ENCODE results near the gene STAMBPL1. TPM values are rescaled to one million over a fixed set of nuclear protein-coding genes. Genes with fewer than 3 reads are reported as not detected.

STAMBPL1 gene
- polyA plus RNA-seq, 1 experiment = 23.1 TPM

GRCh38 chr10:88854684-88855083 is 25.4 kb upstream of the STAMBPL1 start:
- DNase-seq (ENCODE audit: low read depth) = no peak
- Histone ChIP-seq H3K36me3 (ENCODE audit: control insufficient read depth, insufficient read depth, low read length) (no peaks in the 10 kb centered on the region), H3K27me3 (ENCODE audit: control insufficient read depth, insufficient read depth, low read length) (no peaks in the 10 kb centered on the region), H3K4me3 (ENCODE audit: low read depth, low read length) (no peak overlapping the region)
- POLR2A ChIA-PET = interaction anchor here (0.6 kb wide), 1 partner anchor 11 kb away, joined by 3 read pairs; no protein-coding TSS in a partner anchor
- CTCF ChIA-PET = interaction anchor here (0.8 to 3.2 kb wide), 4 partner anchors 10 to 78 kb away, joined by 3 to 16 read pairs (median 8); no protein-coding TSS in a partner anchor
- no peak for TF ChIP-seq CTCF (IDR thresholded peaks at IDR 0.05; ENCODE audit: insufficient read depth, low read depth, low read length)

DNA sequence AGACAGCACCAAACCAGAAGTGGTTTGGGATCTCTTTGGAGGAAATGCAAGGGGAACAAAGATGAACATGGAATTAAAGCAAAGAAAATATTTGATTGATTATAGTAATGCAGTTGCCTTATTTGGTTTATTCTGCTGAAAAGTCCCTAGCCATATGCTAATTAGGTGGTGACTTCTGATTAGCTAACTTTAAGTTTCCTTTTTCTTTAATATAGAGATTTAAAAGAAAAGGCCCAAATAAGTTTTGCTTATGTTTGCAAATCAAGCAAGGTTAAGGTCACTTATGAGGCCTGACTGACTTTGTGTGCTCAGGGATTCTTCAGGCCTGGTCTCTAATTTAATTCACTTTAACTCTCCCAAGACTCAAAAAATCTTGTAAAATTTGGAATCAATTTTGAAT is 22.2 kb upstream of the STAMBPL1 start:
- Histone ChIP-seq H3K27me3 (ENCODE audit: control insufficient read depth, insufficient read depth, low read length) (no peaks in the 10 kb centered on the region; the same call in 1 of the 2 replicates), H3K4me3 (ENCODE audit: low read depth, low read length) (no peak overlapping the region), H3K36me3 (ENCODE audit: control insufficient read depth, insufficient read depth, low read length) (no peaks in the 10 kb centered on the region)
- ChIA-PET CTCF (interaction anchor here (1.1 to 3.2 kb wide), 2 partner anchors 22 to 75 kb away, joined by 4 to 16 read pairs; no protein-coding TSS in a partner anchor), POLR2A (no interaction called here)
- DNase-seq (ENCODE audit: low read depth) = no peak
- TF ChIP-seq CTCF (IDR thresholded peaks at IDR 0.05; ENCODE audit: insufficient read depth, low read depth, low read length) = no peak

GRCh38 chr10:88858491-88858890 is 21.6 kb upstream of the STAMBPL1 start:
- Histone ChIP-seq H3K36me3 (ENCODE audit: control insufficient read depth, insufficient read depth, low read length) (no peaks in the 10 kb centered on the region), H3K27me3 (ENCODE audit: control insufficient read depth, insufficient read depth, low read length) (no peaks in the 10 kb centered on the region; the same call in 1 of the 2 replicates), H3K4me3 (ENCODE audit: low read depth, low read length) (no peak overlapping the region)
- ChIA-PET CTCF (no interaction called here), POLR2A (no interaction called here)
- no peak for TF ChIP-seq CTCF (IDR thresholded peaks at IDR 0.05; ENCODE audit: insufficient read depth, low read depth, low read length)
- no peak for DNase-seq (ENCODE audit: low read depth)

GRCh38 chr10:88861036-88861435 is 19.0 kb upstream of the STAMBPL1 start:
- CTCF ChIA-PET = interaction anchor here (1.5 to 3.1 kb wide), 2 partner anchors 25 to 71 kb away, joined by 3 to 9 read pairs; no protein-coding TSS in a partner anchor
- Histone ChIP-seq H3K4me3 (ENCODE audit: low read depth, low read length) (no peak overlapping the region), H3K36me3 (ENCODE audit: control insufficient read depth, insufficient read depth, low read length) (no peaks in the 10 kb centered on the region), H3K27me3 (ENCODE audit: control insufficient read depth, insufficient read depth, low read length) (peaks cover 1% of the 10 kb centered on the region)
- POLR2A ChIA-PET = no interaction called here
- DNase-seq (ENCODE audit: low read depth) = no peak
- no peak for TF ChIP-seq CTCF (IDR thresholded peaks at IDR 0.05; ENCODE audit: insufficient read depth, low read depth, low read length)

DNA sequence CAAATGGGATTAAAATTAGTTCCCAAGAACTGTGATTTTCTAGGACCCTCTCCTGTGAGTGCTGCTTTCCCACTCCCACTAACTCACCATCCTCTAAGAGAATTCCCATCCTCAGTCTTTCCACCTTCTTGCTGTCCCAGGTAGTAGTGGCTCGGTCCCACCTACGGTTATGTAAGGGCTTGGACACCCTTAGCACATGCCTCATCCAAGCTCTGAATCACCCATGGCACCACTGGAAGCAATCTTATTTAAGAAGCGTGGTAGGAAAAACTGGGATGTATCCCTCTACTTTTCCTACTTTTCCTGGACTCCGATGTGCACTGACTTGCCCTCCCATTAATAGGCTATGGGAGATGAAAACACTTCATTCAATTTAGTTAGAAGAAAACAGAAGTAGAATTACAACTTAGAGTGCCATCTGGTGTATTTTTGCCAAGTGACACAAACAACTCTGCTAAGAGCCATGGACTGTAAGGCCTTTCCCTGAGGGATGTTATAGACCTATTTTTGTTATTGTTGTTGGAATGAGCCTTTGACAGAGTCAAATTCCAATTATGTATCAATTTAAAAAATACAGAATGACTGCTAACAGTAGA is 14.7 kb upstream of the STAMBPL1 start:
- DNase-seq (ENCODE audit: low read depth) = no peak
- H3K27me3 ChIP-seq (ENCODE audit: control insufficient read depth, insufficient read depth, low read length) = peaks cover 1% of the 10 kb centered on the region
- ChIA-PET CTCF (interaction anchor here (0.8 to 3.3 kb wide), 4 partner anchors 12 to 55 kb away, joined by 3 to 17 read pairs (median 3); no protein-coding TSS in a partner anchor), POLR2A (interaction anchor here (0.6 kb wide), 1 partner anchor 10 kb away, joined by 3 read pairs; no protein-coding TSS in a partner anchor)
- no peak overlapping the region for H3K4me3 ChIP-seq (ENCODE audit: low read depth, low read length)
- TF ChIP-seq CTCF (IDR thresholded peaks at IDR 0.05; ENCODE audit: insufficient read depth, low read depth, low read length) = 0 out of 2 replicates have a peak, but pooled peaks have one; percentile 15
- no peaks in the 10 kb centered on the region for H3K36me3 ChIP-seq (ENCODE audit: control insufficient read depth, insufficient read depth, low read length)

Data from BJ (cell line).